Natural killer cell (primary cell): Measurements from ENCODE around the gene CEP68. TPM values are rescaled to one million over a fixed set of nuclear protein-coding genes. Genes with fewer than 3 reads are reported as not detected.

ENCODE experiments used
- ATAC-seq, 3 donors: fragments of 150-1000 bp in 2 of 3; fragments of 200-7000 bp in 1 of 3; cut with Tn5 transposase; 1 replicate in 1 of 3; 2 replicates in 2 of 3; pipeline ENCODE4 v1.10.0; 2021; ENCODE audit warnings: mild to moderate bottlenecking in 2 of 3, moderate library complexity in 2 of 3
- DNase-seq, 2 donors: peaks; one replicate each; pipeline versions ENCODE4 v3.0.0 to v3.0.0-alpha.2; 2013 to 2021; ENCODE audit warnings: mixed read lengths in 1 of 2
- H3K27ac ChIP-seq: one replicate; pipeline ENCODE4 v1.5.1; 2013; ENCODE audit warnings: mild to moderate bottlenecking, low read length
- H3K27me3 ChIP-seq: one replicate; pipeline ENCODE4 v1.6.1; 2013; ENCODE audit warnings: low read length; ENCODE audit not compliant: control insufficient read depth, insufficient read depth
- H3K36me3 ChIP-seq: one replicate; pipeline ENCODE4 v1.6.1; 2013; ENCODE audit warnings: low read length; ENCODE audit not compliant: control insufficient read depth, insufficient read depth
- H3K4me1 ChIP-seq: one replicate; pipeline ENCODE4 v1.6.1; 2013; ENCODE audit warnings: low read length; ENCODE audit not compliant: control insufficient read depth, insufficient read depth
- H3K4me3 ChIP-seq: one replicate; pipeline ENCODE4 v1.5.1; 2013; ENCODE audit warnings: low read length
- H3K9me3 ChIP-seq: one replicate; pipeline ENCODE4 v1.6.1; 2013; ENCODE audit warnings: low read length; ENCODE audit not compliant: control insufficient read depth, insufficient read depth
- H3K27ac Mint-ChIP-seq, 2 donors: one replicate each; pipeline ENCODE4 v1.8.0; 2022; ENCODE audit warnings: mild to moderate bottlenecking in 2 of 2, mixed read lengths in 2 of 2, moderate library complexity in 1 of 2
- H3K27me3 Mint-ChIP-seq, 2 donors: one replicate each; pipeline ENCODE4 v1.8.0; 2022; ENCODE audit warnings: low read depth in 2 of 2, mixed read lengths in 2 of 2
- H3K36me3 Mint-ChIP-seq: one replicate; pipeline ENCODE4 v1.8.0; 2022; ENCODE audit warnings: mixed read lengths
- H3K4me1 Mint-ChIP-seq, 2 donors: one replicate each; pipeline ENCODE4 v1.8.0; 2022; ENCODE audit warnings: mixed read lengths in 2 of 2
- H3K4me3 Mint-ChIP-seq: one replicate; pipeline ENCODE4 v1.8.0; 2022; ENCODE audit warnings: mild to moderate bottlenecking, moderate library complexity, mixed read lengths
- H3K9me3 Mint-ChIP-seq, 2 donors: one replicate each; pipeline ENCODE4 v1.8.0; 2022; ENCODE audit warnings: mixed read lengths in 2 of 2
- CTCF ChIP-seq: fragments of 200-600 bp; IDR thresholded peaks from one replicate; pipeline ENCODE4 v1.8.0; 2022; ENCODE audit warnings: antibody characterized with exemption
- WGBS: methylation state at CpG from one replicate; pipeline ENCODE4 v1.1.7; 2013; ENCODE audit warnings: missing lambda C conversion rate; ENCODE audit not compliant: insufficient coverage; 5-methylcytosine and 5-hydroxymethylcytosine counted together
- intact Hi-C: fragments of 100-400 bp; cut with micrococcal nuclease; formaldehyde crosslinking; loops from one replicate; pipeline ENCODE4 v1.14.2; 2022
- total RNA-seq, 4 donors: library from RNA; stranded (reverse); fragments of 120-200 nt in 1 of 4; gene quantifications; one replicate each; pipeline versions ENCODE4 v1.2.3 to v1.2.4, GENCODE V29; 2013 to 2022

The CEP68 gene
- total RNA-seq, 3 donors from 2014 or later (not counting 1 experiment from before 2014, with no cell fraction given): 5.6 to 8.3 (median 5.8) TPM

- peaks cover 42% of the 10 kb centered on the region for H3K36me3 ChIP-seq
- H3K9me3 Mint-ChIP-seq: no peaks in the 10 kb centered on the region
- WGBS: 82% methylated on average over 4 of the region's 5 CpGs
- peaks cover 0 to 3% of the 10 kb centered on the region in 2 donors for H3K4me1 Mint-ChIP-seq
- H3K9me3 ChIP-seq: no peaks in the 10 kb centered on the region
- no peaks in the 10 kb centered on the region for H3K36me3 Mint-ChIP-seq
- H3K27me3 Mint-ChIP-seq: no peaks in the 10 kb centered on the region
- no peak overlapping the region for H3K4me3 ChIP-seq
- no peaks in the 10 kb centered on the region for H3K27me3 ChIP-seq
- TF ChIP-seq CTCF: no peak
- H3K4me1 ChIP-seq: no peaks in the 10 kb centered on the region
- H3K4me3 Mint-ChIP-seq: no peak overlapping the region
- ATAC-seq (no peak), DNase-seq (no peak)
- intact Hi-C loops: no loop called here
- H3K27ac ChIP-seq: no peak overlapping the region
- no peak overlapping the region for H3K27ac Mint-ChIP-seq
Measured at GRCh38 chr2:65075605-65076344, 19.6 kb downstream of the CEP68 start.

GRCh38 chr2:65076345-65076710 is 20.1 kb downstream of the CEP68 start:
- H3K27ac Mint-ChIP-seq: no peak overlapping the region
- no peaks in the 10 kb centered on the region for H3K27me3 Mint-ChIP-seq
- no peak overlapping the region for H3K4me3 ChIP-seq
- H3K4me1 Mint-ChIP-seq: no peaks in the 10 kb centered on the region
- no peaks in the 10 kb centered on the region for H3K9me3 Mint-ChIP-seq
- no peak overlapping the region for H3K4me3 Mint-ChIP-seq
- TF ChIP-seq CTCF: no peak
- H3K27ac ChIP-seq: no peak overlapping the region
- peaks cover 37% of the 10 kb centered on the region for H3K36me3 ChIP-seq
- no peaks in the 10 kb centered on the region for H3K36me3 Mint-ChIP-seq
- ATAC-seq: no peak
- intact Hi-C loops: no loop called here
- 91% methylated on average over 6 of the region's 7 CpGs for WGBS
- H3K4me1 ChIP-seq: no peaks in the 10 kb centered on the region
- no peaks in the 10 kb centered on the region for H3K9me3 ChIP-seq
- no peak for DNase-seq
- H3K27me3 ChIP-seq: no peaks in the 10 kb centered on the region

GRCh38 chr2:65077898-65078297 is 21.7 kb downstream of the CEP68 start:
- TF ChIP-seq CTCF: no peak
- Histone ChIP-seq H3K4me1 (no peaks in the 10 kb centered on the region), H3K9me3 (no peaks in the 10 kb centered on the region), H3K27me3 (no peaks in the 10 kb centered on the region), H3K36me3 (peaks cover 35% of the 10 kb centered on the region), H3K4me3 (no peak overlapping the region), H3K27ac (no peak overlapping the region)
- H3K4me3 Mint-ChIP-seq: no peak overlapping the region
- 92% methylated on average over 7 of the region's 7 CpGs for WGBS
- no peaks in the 10 kb centered on the region for H3K9me3 Mint-ChIP-seq
- no peak overlapping the region for H3K27ac Mint-ChIP-seq
- H3K4me1 Mint-ChIP-seq: peaks cover 7 to 10% of the 10 kb centered on the region in 2 donors
- DNase-seq: no peak
- H3K27me3 Mint-ChIP-seq: no peaks in the 10 kb centered on the region
- intact Hi-C loops: no loop called here
- H3K36me3 Mint-ChIP-seq: no peaks in the 10 kb centered on the region
- no peak for ATAC-seq

- Mint-ChIP-seq H3K36me3 (no peaks in the 10 kb centered on the region), H3K4me3 (no peak overlapping the region), H3K9me3 (no peaks in the 10 kb centered on the region), H3K27ac (no peak overlapping the region), H3K4me1 (peaks cover 12 to 21% of the 10 kb centered on the region in 2 donors), H3K27me3 (no peaks in the 10 kb centered on the region)
- DNase-seq: no peak
- Histone ChIP-seq H3K27ac (no peak overlapping the region), H3K36me3 (peaks cover 46% of the 10 kb centered on the region), H3K9me3 (no peaks in the 10 kb centered on the region), H3K4me3 (no peak overlapping the region), H3K4me1 (no peaks in the 10 kb centered on the region), H3K27me3 (no peaks in the 10 kb centered on the region)
- no peak for TF ChIP-seq CTCF
- intact Hi-C loops: no loop called here
- over 99% methylated on average over 6 of the region's 6 CpGs for WGBS
- ATAC-seq: no peak
Measured at GRCh38 chr2:65079017-65079416, 22.8 kb downstream of the CEP68 start.
